GM19438 (cell line): ENCODE measurements around the gene ATOH8.

Experiments
- ATAC-seq: cut with Tn5 transposase; IDR thresholded peaks from one replicate; pipeline ENCODE4 v1.9.1; 2021; ENCODE audit warnings: low read depth; ENCODE audit not compliant: unreplicated experiment

Gene ATOH8

GRCh38 chr2:85780316-85781012, 26.7 kb downstream of the ATOH8 start:
- no peak for ATAC-seq

GRCh38 chr2:85781013-85781332, 27.2 kb downstream of the ATOH8 start:
- ATAC-seq = no peak

GRCh38 chr2:85783796-85784195, 30.0 kb downstream of the ATOH8 start:
- no peak for ATAC-seq

GRCh38 chr2:85784474-85784986, 30.7 kb downstream of the ATOH8 start:
- ATAC-seq = no peak

GRCh38 chr2:85785027-85785822, 31.4 kb downstream of the ATOH8 start:
- ATAC-seq = no peak

GRCh38 chr2:85785871-85786270, 32.1 kb downstream of the ATOH8 start:
- ATAC-seq = no peak

GRCh38 chr2:85786444-85786843, 32.7 kb downstream of the ATOH8 start:
- ATAC-seq = no peak

- no peak for ATAC-seq
These were observed 33.1 kb downstream of the ATOH8 start for GRCh38 chr2:85786865-85787264.

GRCh38 chr2:85787282-85787980, 33.6 kb downstream of the ATOH8 start:
- ATAC-seq = no peak

GRCh38 chr2:85787981-85788340, 34.2 kb downstream of the ATOH8 start:
- ATAC-seq = no peak

GRCh38 chr2:85788603-85789002, 34.8 kb downstream of the ATOH8 start:
- no peak for ATAC-seq

- no peak for ATAC-seq
These were observed 35.5 kb downstream of the ATOH8 start for GRCh38 chr2:85789271-85789670.

GRCh38 chr2:85790032-85790431, 36.2 kb downstream of the ATOH8 start:
- ATAC-seq = no peak

- no peak for ATAC-seq
These were observed 36.9 kb downstream of the ATOH8 start for GRCh38 chr2:85790499-85791188.

GRCh38 chr2:85791704-85792565, 38.1 kb downstream of the ATOH8 start:
- no peak for ATAC-seq

GRCh38 chr2:85792783-85793441, 39.1 kb downstream of the ATOH8 start:
- no peak for ATAC-seq

- no peak for ATAC-seq
These were observed 39.8 kb downstream of the ATOH8 start for GRCh38 chr2:85793584-85793983.

- ATAC-seq = no peak
These were observed 40.2 kb downstream of the ATOH8 start for GRCh38 chr2:85794038-85794441.

- ATAC-seq = no peak
These were observed 40.8 kb downstream of the ATOH8 start for GRCh38 chr2:85794491-85795121.
